ENCODE results near the gene PHLDA1.
"Not testable (repeated sequence)": the region's sequence is repeated elsewhere in the genome, so short reads cannot be mapped to it uniquely, and the experiment has no call there.

Gene PHLDA1

DNA sequence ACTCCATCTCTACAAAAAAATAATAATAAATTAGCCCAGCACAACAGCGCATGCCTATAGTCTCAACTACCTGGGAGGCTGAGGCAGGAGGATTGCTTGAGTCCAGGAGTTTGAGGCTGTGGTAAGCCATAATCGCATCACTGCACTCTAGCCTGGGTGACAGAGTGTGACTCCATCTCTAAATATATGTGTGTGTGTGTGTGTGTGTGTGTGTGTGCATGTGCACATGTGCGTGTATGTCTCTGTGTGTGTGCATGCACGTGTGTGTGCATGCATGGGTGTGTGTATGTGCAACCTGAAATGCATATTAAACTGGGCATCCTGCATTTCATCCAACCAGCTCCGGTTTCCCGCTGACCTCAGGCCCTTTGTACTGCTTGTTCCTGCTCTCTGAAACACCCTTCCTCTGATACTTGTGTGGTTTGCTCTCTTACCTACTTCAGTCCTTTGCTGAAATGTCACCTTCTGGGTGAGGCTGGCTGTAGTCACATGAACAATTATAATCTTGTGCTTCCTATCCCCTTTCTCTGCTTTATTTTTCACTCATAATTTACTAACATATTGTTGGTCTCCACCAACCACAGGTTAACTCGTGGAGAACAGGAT is 46.9 kb downstream of the PHLDA1 start:
- DNase-seq (ENCODE audit: low spot score): no peak

DNA sequence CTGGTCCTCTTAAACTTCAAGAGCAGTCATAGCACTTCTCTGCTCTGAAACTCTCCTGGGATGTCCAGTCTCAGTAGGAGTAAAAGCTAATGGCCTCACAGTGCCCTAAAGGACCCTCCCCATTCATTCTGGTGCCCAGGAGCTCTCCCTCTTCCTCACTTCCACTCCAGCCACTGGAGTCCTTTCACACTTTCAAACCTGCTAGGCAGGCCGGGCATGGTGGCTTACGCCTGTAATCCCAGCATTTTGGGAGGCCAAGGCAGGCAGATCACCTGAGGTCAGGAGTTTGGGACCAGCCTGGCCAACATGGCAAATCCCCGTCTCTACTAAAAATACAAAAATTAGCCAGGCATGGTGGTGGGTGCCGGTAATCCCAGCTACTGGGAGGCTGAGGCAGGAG is 47.7 kb downstream of the PHLDA1 start:
- DNase-seq (ENCODE audit: low spot score): not testable (repeated sequence)

DNA sequence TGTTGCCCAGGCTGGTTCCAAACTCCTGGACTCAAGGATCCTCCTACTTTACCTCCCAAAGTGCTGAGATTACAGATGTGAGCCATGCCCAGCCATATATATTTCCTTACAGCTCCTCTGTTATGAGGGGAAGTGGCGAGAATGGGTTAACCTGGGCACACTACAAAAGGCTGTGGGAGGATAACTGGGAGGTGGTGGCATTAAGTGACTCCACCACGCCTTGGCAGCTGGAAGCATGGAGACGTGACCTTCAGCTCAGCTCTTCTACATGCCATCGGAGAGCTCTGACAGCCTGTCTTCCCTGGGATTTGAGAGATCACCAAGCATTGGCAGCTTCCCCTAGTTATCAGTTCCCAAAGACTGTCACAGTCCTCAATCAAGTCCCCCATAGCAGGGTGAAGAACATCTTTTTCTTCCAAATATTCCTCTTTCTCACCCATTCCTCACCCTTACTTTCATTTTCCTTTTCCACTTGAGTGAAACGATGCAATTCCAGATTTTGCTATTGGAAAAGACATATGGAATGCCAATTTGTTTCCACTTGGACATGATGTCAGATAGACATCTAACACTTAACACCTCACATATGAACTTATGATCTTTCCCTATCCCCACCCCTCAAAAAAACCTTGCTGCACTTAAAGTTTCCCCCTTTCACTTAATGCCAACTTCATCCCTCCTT is 48.5 kb downstream of the PHLDA1 start:
- DNase-seq (ENCODE audit: low spot score): no peak

GRCh38 chr12:75982169-75982564 is 49.4 kb downstream of the PHLDA1 start:
- DNase-seq (ENCODE audit: low spot score): no peak

GRCh38 chr12:75981247-75982168 is 50.1 kb downstream of the PHLDA1 start:
- no peak for DNase-seq (ENCODE audit: low spot score)

- DNase-seq (ENCODE audit: low spot score): peak; percentile 75
These were observed 52.4 kb downstream of the PHLDA1 start for GRCh38 chr12:75979181-75979580.

DNA sequence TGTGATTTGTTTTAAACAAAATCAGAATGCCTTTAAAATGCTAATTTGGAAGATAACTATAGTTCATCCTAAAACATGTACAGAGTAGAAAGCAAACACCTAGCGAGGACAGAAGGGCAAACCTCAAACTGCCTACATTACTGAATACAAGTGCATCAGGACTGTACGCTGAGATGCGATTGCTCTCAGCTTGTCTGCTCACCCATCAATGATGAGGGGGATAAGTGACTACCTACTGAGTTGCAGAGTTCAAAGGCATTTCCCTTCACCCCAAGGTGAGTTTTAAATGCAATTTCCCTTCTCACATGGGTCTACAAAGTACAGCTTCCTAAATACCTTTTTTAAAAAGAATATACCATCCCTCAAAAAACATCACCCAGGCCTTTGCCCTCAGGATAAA is 52.9 kb downstream of the PHLDA1 start:
- peak; percentile 18 for DNase-seq (ENCODE audit: low spot score)

DNA sequence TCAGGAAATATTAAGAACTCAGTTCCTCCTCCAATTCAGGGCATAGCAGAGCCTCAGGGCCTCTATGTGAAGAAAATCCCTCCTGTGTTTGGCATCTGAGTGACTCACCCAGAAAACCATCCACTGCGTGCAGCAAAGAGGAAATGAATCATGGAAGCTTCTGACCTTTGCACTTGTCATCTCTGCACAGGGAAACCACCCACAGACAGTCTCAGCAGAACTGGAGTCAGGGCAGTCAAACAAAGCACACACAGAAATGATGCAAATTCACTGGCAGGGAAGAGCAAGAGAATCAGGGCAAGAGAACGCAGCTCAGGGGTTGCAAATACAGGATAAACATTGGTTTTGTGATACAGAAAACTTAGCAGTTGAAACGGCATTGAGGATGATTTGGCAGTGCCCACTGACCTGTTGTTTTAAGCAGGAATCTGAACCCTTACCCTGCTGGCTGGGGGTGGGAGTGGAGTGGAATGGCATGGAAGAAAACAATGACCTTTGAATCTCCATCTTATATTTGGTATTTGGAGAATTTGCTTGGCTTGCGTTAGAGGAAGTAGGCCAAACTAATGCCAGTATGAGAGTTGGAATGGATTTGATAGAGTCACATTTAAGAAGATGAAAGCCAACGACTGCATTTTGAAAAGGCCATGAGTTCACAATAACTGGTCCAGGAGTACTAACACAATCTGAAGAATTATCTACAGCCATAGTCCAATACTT is 53.5 kb downstream of the PHLDA1 start:
- peak; percentile 90 for DNase-seq (ENCODE audit: low spot score)

GRCh38 chr12:75977590-75977951 is 54.0 kb downstream of the PHLDA1 start:
- no peak for DNase-seq (ENCODE audit: low spot score)

GRCh38 chr12:75976913-75977312 is 54.7 kb downstream of the PHLDA1 start:
- no peak for DNase-seq (ENCODE audit: low spot score)

GRCh38 chr12:75976113-75976512 is 55.5 kb downstream of the PHLDA1 start:
- DNase-seq (ENCODE audit: low spot score): no peak

DNA sequence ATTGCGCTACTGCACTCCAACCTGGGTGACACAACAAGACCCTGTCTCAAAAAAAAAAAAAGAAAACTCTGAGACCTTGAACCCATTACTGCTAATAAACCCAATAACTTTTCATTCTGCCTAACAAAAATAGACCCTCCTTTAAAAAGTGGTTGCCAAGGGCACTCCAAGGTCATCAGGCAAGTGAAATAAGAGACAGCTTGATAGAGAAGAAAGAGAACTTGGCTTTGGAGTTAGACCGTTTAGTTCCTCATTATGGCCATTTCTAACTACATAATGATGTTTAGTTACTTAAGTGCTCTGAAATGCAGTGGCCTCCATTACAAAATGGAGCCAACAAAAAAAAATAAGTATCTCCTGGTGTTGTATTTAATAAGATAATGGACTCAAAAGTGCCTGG is 55.9 kb downstream of the PHLDA1 start:
- no peak for DNase-seq (ENCODE audit: low spot score)
